ENCODE measurements around the gene IFI6.

IFI6 gene

DNA sequence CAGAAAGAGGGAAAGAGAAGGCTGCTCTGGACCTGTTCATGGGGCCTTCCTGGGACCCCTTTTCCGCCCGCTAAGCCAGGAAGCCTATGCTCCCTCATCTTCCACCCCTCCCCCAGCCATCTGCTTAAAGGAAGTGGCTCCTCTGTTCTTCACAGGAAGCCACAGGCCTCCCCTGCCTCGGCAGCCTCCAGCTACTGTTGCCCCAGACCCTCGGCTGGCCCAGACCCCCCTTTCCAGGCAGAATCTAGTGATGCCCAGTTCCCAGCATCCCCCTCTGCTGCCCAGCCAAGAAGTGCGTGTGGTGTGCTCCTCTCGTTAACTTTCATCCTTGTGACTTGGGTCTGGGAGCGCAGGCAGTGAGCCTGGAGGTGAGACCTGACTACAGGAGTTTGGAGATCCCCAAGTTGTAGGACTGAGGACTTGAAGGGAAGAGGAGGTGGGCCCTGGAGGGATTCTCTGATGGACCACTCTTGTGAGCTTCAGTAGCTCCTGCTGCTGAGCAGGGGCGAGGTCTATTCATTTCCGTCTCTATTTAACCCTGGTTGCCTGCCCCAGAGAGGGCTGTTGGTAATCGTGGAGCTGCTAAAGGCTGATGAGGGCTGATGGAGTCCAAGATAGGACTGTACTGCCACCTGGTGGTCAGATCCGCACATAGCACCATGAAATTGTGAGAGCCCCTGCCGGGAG is 9.1 kb downstream of the IFI6 start:
- Histone ChIP-seq H3K9me3 (ENCODE audit: severe bottlenecking) (no peaks in the 10 kb centered on the region), H3K36me3 (no peaks in the 10 kb centered on the region), H3K4me3 (ENCODE audit: low read depth, low read length) (no peak overlapping the region), H3K27ac (peak overlapping the region; percentile 50), H3K27me3 (ENCODE audit: insufficient read depth, low read depth, severe bottlenecking) (no peaks in the 10 kb centered on the region)
- peak; percentile 77 for DNase-seq
- TF ChIP-seq, protein P1, sequence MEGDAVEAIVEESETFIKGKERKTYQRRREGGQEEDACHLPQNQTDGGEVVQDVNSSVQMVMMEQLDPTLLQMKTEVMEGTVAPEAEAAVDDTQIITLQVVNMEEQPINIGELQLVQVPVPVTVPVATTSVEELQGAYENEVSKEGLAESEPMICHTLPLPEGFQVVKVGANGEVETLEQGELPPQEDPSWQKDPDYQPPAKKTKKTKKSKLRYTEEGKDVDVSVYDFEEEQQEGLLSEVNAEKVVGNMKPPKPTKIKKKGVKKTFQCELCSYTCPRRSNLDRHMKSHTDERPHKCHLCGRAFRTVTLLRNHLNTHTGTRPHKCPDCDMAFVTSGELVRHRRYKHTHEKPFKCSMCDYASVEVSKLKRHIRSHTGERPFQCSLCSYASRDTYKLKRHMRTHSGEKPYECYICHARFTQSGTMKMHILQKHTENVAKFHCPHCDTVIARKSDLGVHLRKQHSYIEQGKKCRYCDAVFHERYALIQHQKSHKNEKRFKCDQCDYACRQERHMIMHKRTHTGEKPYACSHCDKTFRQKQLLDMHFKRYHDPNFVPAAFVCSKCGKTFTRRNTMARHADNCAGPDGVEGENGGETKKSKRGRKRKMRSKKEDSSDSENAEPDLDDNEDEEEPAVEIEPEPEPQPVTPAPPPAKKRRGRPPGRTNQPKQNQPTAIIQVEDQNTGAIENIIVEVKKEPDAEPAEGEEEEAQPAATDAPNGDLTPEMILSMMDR (IDR thresholded peaks at IDR 0.05; ENCODE audit: low read depth, low read length) = peak; percentile 77

DNA sequence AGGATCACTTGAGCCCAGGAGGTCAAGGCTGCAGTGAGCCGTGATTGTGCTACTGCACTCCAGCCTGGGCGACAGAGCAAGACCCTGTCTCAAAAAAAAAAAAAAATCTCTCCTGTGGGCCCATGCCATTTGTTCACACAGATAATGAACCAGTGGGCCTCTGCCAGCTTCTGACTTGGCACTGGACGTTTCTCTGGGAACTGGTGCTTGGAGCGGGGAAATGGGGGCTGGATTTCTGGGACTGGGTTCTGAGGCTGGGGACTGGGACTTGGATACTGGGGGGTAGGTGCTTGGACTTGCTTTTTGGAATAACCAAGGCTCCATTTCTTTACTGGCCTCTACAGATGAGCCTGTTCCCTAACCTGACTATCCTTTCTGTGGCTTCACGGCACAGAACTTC is 9.7 kb downstream of the IFI6 start:
- no peaks in the 10 kb centered on the region for H3K27me3 ChIP-seq (ENCODE audit: insufficient read depth, low read depth, severe bottlenecking)
- H3K36me3 ChIP-seq = no peaks in the 10 kb centered on the region
- H3K27ac ChIP-seq = peak overlapping the region; percentile 50
- no peak for DNase-seq
- TF ChIP-seq, protein P1 (IDR thresholded peaks at IDR 0.05; ENCODE audit: low read depth, low read length) = no peak
- no peaks in the 10 kb centered on the region for H3K9me3 ChIP-seq (ENCODE audit: severe bottlenecking)
- no peak overlapping the region for H3K4me3 ChIP-seq (ENCODE audit: low read depth, low read length)

DNA sequence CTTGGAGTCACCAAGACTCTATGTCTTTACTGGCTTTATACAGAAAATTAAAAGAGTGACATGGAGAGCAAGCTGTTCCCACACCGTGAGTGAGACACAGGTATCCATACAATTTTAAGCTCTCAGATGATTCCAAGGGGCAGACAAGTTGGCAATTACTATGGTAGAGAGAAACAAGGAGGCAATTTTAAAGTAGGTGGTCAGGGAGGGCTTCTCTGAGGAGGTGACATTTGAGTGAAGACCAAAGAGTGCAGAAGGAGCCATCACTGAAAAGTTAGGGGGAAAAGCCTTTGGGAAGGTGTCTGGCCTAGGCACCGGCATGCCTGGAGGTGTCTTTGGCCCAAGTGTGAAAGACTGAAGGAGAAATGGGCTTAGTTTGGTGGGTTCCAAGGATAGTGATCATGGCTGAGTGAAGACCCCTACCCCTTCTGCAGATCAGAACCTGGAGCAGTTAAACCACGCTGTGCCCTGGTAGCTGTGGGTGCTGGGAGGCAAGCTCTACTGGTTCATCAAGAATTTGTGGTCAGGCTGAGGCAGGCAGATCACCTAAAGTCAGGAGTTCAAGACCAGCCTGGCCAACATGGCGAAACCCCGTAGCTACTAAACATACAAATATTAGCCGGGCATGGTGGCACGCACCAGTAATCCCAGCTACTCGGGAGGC is 10.4 kb downstream of the IFI6 start:
- Histone ChIP-seq H3K27me3 (ENCODE audit: insufficient read depth, low read depth, severe bottlenecking) (no peaks in the 10 kb centered on the region), H3K36me3 (no peaks in the 10 kb centered on the region), H3K27ac (no peak overlapping the region), H3K4me3 (ENCODE audit: low read depth, low read length) (no peak overlapping the region), H3K9me3 (ENCODE audit: severe bottlenecking) (no peaks in the 10 kb centered on the region)
- no peak for DNase-seq
- TF ChIP-seq, protein P1 (IDR thresholded peaks at IDR 0.05; ENCODE audit: low read depth, low read length) = no peak

DNA sequence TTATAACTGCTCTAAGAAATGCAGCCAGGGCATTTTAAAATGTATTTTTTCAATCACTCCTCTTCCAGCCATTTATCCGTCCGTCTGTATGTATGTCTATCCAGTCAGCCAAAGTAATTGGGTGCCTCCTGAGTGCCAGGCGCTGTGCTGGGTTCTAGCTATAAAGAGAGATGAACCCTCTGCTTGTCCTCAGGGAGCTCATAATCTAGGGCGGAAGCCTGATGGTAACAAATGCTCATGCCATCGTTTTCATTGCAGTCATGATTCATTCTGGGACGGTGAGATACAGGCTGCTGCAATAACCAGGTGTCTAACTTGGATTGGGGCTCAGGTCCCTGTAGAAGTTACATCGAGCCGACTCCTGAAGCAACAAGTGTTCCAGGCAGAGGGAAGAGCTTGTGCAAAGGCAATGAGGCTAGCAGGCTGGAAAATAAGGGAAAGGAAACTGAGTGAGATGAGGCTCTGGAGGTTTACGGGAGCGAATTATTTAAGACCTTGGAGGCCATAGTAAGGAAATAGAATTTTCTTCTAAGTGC is 11.6 kb downstream of the IFI6 start:
- Histone ChIP-seq H3K9me3 (ENCODE audit: severe bottlenecking) (no peaks in the 10 kb centered on the region), H3K27ac (no peak overlapping the region), H3K27me3 (ENCODE audit: insufficient read depth, low read depth, severe bottlenecking) (no peaks in the 10 kb centered on the region), H3K4me3 (ENCODE audit: low read depth, low read length) (peak overlapping the region; percentile 17), H3K36me3 (no peaks in the 10 kb centered on the region)
- TF ChIP-seq, protein P1 (IDR thresholded peaks at IDR 0.05; ENCODE audit: low read depth, low read length) = no peak
- DNase-seq = no peak

DNA sequence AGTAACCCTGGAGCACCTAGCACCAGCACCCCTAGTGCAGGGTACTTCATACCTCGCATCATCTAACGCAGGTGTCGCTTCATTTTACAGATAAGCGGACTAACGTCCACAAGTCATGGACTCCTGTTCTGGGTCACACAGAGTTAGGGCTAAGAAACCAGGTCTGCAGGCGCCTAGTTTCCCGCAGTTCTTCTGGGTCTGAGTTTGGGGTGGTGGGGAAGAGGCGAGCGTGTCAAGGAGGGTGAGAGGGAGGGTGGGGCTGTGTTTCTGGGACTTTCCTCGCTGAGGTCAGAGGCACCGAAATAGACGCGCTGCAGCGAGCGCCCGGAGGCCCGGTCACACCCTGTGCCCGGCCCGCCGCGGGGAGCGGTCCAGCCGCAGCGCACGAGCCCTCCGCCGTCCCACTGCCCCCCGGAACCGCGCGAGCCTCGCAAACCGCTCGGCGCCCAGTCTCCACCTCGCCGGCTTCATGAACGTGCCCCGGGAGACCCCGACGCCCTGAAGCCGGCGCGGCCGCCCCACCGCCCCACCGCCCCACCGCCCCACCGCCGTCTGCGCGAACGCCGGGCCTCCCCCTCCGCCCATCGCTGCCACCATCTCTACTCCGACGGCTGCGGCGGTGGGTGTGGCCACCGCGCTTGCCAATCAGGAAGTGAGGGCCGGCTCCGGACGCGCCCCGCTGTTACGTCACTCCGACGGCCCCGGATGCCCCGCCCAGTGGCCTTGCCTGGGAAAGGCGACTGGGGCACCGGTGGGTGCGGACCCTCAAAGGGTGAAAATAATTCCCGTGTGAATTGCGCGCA is 12.3 kb downstream of the IFI6 start:
- TF ChIP-seq, protein P1 (IDR thresholded peaks at IDR 0.05; ENCODE audit: low read depth, low read length) = no peak
- Histone ChIP-seq H3K27ac (no peak overlapping the region), H3K9me3 (ENCODE audit: severe bottlenecking) (no peaks in the 10 kb centered on the region), H3K4me3 (ENCODE audit: low read depth, low read length) (peak overlapping the region; percentile 45), H3K27me3 (ENCODE audit: insufficient read depth, low read depth, severe bottlenecking) (no peaks in the 10 kb centered on the region), H3K36me3 (no peaks in the 10 kb centered on the region)
- DNase-seq = peak; percentile 80

Measured in WERI-Rb-1 (cell line).